Frontal cortex (tissue), 4 donors: ENCODE measurements around the gene NIM1K. TPM values are rescaled to one million over a fixed set of nuclear protein-coding genes. Genes with fewer than 3 reads are reported as not detected.
"Not testable (repeated sequence)": the region's sequence is repeated elsewhere in the genome, so short reads cannot be mapped to it uniquely, and the experiment has no call there.

Experiments
- DNase-seq, 2 donors: peaks; one replicate each; pipeline ENCODE4 v3.0.0; 2012; ENCODE audit warnings: low spot score in 2 of 2
- FAIRE-seq: peaks from 2 replicates; lab custom pipeline; 2012; peaks lifted over from hg19 to GRCh38; lab: Jason Lieb, UNC
- total RNA-seq: library from RNA; depleted of rRNA; stranded (reverse); fragments of >200 nt; gene quantifications from one replicate; pipeline ENCODE4 v1.2.3, GENCODE V29; 2014
- donor health status: control.
- donor health status: control.
- donor health status: control.

Gene NIM1K
- total RNA-seq, 1 donor from 2014 or later, result 8.2 TPM

DNA sequence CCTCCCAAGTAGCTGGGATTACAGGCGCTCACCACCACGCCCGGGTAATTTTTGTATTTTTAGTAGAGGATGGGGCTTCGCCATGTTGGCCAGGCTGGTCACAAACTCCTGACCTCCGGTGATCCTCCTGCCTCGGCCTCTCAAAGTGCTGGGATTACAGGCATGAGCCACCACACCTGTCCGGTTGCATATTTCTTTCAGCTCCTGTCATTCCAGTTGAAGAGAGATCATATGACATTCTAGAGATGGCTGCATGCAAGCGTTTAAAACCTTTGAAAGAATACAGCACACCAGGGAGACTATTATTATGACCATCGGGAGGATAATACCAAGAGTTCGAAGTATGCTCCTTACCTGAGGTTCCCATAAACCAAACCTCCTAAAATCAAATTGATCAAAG, 9.6 kb upstream of the NIM1K start:
- DNase-seq (no peak), FAIRE-seq (no peak)

- not testable (repeated sequence) for DNase-seq, FAIRE-seq
Observed at GRCh38 chr5:43183101-43183500, 8.9 kb upstream of the NIM1K start.

DNA sequence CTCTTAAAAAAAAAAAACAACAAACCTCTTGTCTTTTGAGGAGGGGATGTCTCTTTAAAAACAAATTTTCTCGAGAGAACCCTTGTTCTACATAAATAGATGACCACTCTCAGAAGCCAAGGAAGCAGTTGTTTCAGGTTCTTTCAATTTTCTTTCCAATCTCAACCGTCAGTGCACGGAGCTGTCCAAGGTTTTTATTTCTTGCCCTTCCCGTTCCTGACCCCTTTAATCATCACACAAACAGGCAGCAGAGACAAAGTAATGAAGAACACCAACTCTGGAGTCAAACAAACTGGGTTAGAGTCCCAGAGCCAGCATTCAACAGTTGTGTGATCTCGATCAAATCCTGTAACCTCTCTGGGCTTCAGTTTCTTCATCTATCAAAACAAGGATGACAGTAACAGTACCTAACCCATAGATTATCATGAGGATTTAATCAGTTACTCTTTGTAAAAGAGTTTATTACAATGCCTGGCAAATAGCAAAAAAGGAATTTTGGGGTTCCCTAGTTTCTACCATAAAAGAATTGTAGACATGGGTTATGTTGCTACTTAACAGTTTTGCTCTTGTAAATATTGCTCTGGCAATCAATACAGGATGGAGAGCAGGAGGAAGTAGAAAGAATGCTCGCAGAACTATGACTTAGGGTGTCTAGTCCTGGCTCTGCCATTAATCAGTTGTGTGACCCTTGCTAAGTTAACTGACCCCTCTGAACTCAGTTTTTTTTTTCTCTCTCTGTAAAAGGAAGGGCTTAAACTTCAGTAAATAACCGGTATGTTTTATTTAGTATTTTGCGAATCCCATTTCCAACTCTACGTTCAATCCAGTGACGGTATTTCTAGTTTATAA, 1.0 kb upstream of the NIM1K start:
- FAIRE-seq, result no peak
- DNase-seq, result peak in 1 of 2 donors; percentile 9

GRCh38 chr5:43192558-43193180, 644 bp downstream of the NIM1K start:
- FAIRE-seq (no peak), DNase-seq (peak; percentile 32 to 45)

GRCh38 chr5:43193181-43193893, 1.3 kb downstream of the NIM1K start:
- FAIRE-seq (no peak), DNase-seq (peak; percentile 59 to 60)

DNA sequence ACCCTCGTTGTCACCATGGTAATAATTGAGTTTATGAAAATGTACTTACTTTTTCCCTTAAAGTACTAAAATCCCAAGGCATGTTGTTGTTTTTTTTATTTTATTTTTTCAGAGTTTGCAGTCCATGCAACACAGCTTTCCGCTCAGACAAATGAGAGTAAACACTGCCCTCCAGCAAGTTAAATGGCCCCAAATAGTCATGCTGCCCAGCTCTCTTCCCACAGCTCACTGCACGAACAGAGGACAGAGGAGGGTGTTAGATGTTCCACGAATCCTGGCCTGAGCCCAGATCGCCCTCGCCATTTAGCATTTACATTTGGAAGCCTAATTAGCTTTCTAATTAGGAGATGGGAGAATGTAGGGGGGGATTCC, 1.9 kb downstream of the NIM1K start:
- DNase-seq, result no peak

DNA sequence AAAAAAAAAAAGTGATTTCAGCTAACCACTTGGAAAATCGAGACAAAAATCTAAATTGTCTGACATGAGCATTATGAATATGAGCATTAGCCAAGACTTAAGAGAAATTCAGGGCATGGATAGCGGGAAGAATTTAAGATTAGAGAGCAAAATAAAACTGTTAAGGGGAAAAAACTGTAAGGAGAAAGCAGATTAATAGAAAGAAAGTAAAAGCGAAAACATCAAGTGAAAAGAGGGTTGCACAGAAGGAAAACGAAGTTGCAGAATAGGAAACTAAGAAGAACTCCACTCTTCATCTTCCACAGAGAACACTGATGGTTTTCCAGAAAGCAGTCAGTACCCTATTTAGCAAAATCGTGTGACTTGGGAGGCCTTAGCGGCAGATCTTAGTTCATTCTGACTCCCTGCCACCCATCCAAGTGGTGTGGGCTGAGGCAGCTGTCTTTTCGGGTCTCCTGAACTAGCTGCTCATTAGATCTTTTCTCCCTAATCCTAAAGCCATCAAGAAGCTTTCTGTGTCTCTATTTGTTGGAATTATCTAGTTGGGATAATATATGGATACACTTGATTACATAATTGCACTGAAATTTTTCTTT, 3.7 kb downstream of the NIM1K start:
- DNase-seq (no peak), FAIRE-seq (no peak)

More for the DNA sequence above, 1.9 kb downstream of the NIM1K start:
- FAIRE-seq, result no peak

GRCh38 chr5:43197535-43197934, 5.5 kb downstream of the NIM1K start:
- FAIRE-seq, result no peak
- DNase-seq, result no peak

DNA sequence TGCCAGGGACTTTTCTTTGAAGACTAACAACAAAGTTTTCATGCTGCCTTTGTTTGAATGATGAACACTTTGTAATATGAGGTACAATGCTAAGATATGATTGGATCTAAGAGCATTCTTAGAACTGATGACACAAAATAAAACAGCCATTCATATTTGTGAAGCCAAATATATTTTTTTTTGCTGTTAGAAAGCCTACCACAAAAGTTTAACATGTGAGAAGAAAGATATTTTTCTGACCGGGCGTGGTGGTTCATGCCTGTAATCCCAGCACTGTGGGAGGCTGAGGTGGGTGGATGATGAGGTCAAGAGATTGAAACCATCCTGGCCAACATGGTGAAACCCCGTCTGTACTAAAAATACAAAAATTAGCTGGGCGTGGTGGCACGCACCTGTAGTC, 9.4 kb downstream of the NIM1K start:
- DNase-seq, FAIRE-seq: not testable (repeated sequence)

GRCh38 chr5:43202380-43202779, 10.4 kb downstream of the NIM1K start:
- DNase-seq (no peak), FAIRE-seq (no peak)

DNA sequence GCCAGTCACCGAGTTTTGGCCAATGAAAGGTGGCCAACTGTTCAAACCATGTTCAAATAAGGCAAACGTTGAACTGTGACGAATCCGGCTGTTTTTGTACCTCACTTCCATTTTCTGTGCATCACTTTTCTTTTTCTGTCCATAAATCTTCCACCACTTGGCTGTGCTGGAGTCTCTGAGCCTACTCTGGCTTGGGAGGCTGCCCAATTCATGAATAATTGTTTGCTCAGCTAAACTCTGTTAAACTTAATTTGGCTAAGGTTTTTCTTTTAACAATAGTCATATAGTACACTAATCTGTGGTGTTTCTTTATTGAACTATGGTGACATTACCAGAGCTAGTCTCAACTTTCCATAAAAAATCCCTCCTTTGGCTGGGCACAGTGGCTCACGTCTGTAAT, 11.3 kb downstream of the NIM1K start:
- FAIRE-seq, result no peak
- no peak for DNase-seq

GRCh38 chr5:43204958-43205357, 12.9 kb downstream of the NIM1K start:
- DNase-seq (no peak), FAIRE-seq (no peak)

DNA sequence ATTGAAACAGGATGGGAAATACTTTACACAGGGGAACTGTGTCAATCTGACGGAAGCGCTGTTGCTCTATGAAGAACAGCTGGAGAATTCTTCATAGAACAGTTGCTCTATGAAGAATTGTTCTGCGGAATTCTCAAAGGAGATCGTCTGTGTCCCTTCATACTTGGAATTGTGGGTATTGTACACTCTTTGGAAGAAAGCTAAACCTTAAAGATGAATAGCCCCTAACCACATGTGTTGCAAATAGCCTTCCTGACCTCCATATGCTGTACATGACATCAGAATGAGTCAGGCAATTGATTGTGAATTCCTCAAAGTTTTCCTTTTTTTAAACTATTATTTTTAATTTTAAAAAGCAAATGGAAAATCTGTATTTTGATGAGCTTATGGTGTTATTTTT, 15.6 kb downstream of the NIM1K start:
- DNase-seq, result no peak
- FAIRE-seq, result no peak

DNA sequence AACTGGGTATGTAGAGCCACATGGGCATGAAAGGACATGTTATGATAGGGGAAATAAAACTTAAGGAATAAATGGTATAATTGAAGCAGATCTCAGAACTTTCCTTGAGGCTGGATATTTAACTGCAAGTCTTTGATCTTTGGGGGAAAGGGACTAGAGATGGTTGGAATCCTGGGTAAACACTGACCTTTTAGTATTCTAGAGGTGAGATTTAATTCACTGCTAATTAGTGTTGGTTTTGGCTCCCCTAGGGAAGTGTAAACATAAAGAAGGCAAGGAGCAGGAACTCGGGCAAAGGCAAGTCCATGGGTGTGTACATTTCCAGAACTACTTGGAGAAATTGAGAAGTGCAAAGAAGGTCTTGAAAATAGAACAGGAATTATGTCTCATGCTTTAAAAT, 16.6 kb downstream of the NIM1K start:
- DNase-seq, result no peak
- FAIRE-seq, result no peak

- no peak for DNase-seq
- no peak for FAIRE-seq
Observed at GRCh38 chr5:43209060-43209459, 17.0 kb downstream of the NIM1K start.

DNA sequence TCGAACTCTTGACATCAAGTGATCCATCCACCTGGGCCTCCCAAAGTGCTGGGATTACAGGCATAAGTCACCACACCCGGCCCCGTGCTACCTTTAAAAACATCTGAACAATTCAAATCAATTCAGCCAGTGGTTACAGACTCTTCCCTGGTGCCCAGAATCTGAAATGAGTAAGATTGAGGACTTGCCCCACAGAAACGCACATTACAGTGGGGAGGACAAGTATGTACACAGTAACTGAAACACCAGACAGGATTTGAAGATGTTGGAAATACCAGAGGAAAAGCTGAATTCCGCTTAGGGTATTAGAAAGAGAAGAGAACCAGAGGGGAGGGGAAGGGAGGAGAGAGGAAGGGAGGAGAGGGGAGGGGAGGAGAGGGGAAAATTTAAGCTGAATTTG, 17.8 kb downstream of the NIM1K start:
- DNase-seq, result no peak
- FAIRE-seq, result no peak

DNA sequence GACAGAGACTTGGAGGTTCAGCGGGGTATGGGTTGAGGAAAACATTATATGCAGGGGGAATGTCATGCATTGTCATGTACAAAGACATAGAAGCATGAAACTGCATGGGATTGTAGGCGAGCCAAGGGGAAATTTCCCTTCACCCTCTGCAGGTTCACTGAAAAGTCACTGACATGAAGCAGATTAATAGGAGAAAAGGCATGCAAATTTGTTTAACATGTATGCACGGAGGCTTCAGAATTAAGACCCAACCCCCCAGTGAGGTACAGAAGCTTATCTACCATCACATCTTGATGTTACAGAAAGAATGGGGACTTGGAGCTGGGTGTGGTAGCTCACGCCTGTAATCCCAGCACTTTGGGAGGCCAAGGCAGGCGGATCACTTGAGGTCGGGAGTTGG, 18.5 kb downstream of the NIM1K start:
- no peak for DNase-seq
- FAIRE-seq, result no peak

DNA sequence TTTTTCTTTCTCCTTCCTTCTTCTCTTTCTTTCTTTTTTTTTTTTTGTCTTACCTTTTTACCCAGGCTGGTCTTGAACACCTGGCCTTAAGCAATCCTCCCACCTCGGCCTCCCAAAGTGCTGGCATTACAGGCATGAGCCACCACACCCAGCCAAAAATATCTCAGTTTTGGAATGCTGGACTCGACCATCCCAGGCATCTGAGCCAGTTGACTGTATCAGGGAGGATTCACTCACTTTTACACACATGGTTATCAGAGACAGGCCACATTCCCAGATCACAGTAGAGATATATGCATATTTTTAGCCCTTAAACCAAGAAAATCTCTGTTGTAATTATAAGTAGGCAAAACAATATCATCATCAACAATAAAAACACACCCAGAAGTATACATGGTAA, 21.9 kb downstream of the NIM1K start:
- DNase-seq, result no peak
- FAIRE-seq, result no peak

DNA sequence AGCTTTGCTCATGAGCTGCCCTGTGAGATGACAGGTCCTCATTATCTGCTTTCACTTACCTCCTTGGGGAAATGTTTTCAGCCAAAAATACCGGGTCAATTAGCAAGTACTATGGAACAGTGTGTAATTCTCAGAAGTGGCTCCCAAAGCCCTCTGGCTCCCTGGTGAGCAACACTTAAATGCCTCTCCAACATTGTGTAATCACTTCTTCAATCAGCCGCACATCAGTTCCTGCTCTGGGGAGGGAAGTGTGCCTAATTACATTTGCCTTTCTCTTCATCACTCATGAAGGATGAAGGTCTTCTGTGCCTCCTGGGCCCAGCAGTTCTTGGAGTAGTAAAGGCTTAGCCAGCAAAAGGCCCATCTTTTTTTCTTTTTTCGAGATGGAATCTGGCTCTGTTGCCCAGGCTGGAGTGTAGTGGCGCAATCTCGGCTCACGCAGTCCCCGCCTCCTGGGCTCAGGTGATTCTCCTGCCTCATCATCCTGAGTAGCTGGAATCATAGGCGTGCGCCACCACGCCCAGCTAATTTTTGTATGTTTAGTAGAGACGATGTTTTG, 23.1 kb downstream of the NIM1K start:
- DNase-seq (no peak), FAIRE-seq (no peak)

- FAIRE-seq, result no peak
- no peak for DNase-seq
Observed at GRCh38 chr5:43216941-43217340, 24.9 kb downstream of the NIM1K start.
